Endothelial cell of umbilical vein (primary cell): ENCODE measurements around the gene AP5Z1. TPM values are rescaled to one million over a fixed set of nuclear protein-coding genes. Genes with fewer than 3 reads are reported as not detected.

Experiments
- BruUV-seq: library from RNA; stranded (reverse); fragments of 400-500 nt; replicated peaks from 2 replicates; lab custom pipeline; 2021; lab: Mats Ljungman, UMichigan
- CTCF ChIA-PET: fragments of 300-600, 350-600 bp; sonication (Branson Sonifier 250); formaldehyde crosslinking; loops from one replicate; lab custom pipeline; 2021; ENCODE audit warnings: antibody characterized with exemption, inconsistent platforms; lab: Charles Lee
- POLR2A ChIA-PET: fragments of 300-600, 350-600 bp; sonication (Branson Sonifier 250); formaldehyde crosslinking; loops from one replicate; lab custom pipeline; 2021; ENCODE audit warnings: antibody characterized with exemption, inconsistent platforms; lab: Charles Lee
- DNase-seq: peaks from one replicate; pipeline ENCODE4 v3.0.0-alpha.2; 2011; ENCODE audit warnings: low read depth, low spot score
- FAIRE-seq: peaks from 2 replicates; lab custom pipeline; 2011; peaks lifted over from hg19 to GRCh38; lab: Jason Lieb, UNC
- H2AFZ ChIP-seq: 2 replicates; pipeline ENCODE4 v1.6.0; 2012; ENCODE audit warnings: low read depth, low read length, control low read depth, inconsistent platforms
- H3K27ac ChIP-seq: 2 replicates; pipeline ENCODE4 v1.5.1; 2011; ENCODE audit warnings: low read depth, mild to moderate bottlenecking, control low read depth, low read length, moderate library complexity; ENCODE audit not compliant: insufficient read depth
- H3K27me3 ChIP-seq, 2 experiments: 2 replicates each; pipeline versions ENCODE4 v1.6.0 to v1.6.1; 2011; ENCODE audit warnings: low read length in 2 of 2, mixed read lengths in 1 of 2; ENCODE audit not compliant: control insufficient read depth in 2 of 2, insufficient read depth in 2 of 2
- H3K36me3 ChIP-seq, 2 experiments: 2 replicates in 1 of 2; 3 replicates in 1 of 2; pipeline ENCODE4 v1.5.1; 2011; ENCODE audit warnings: low read length in 2 of 2, mild to moderate bottlenecking in 1 of 2, moderate library complexity in 1 of 2; ENCODE audit not compliant: control insufficient read depth in 2 of 2, insufficient read depth in 2 of 2; ENCODE audit errors: extremely low read depth in 1 of 2
- H3K4me1 ChIP-seq: 3 replicates; pipeline ENCODE4 v1.5.1; 2011; ENCODE audit warnings: mild to moderate bottlenecking, low read length; ENCODE audit not compliant: control insufficient read depth, insufficient read depth; ENCODE audit errors: extremely low read depth
- H3K4me2 ChIP-seq: 2 replicates; pipeline ENCODE4 v1.6.1; 2011; ENCODE audit warnings: low read length, control low read depth, mixed read lengths; ENCODE audit not compliant: insufficient read depth
- H3K4me3 ChIP-seq, 3 experiments: fragments of 200-600 bp in 1 of 3; sonication (generic), shearing (Covaris generic) in 1 of 3; replicated peaks in 1 of 3; 2 replicates each; pipeline ENCODE4 v1.5.1; 2011 to 2016; ENCODE audit warnings: control low read depth in 3 of 3, low read length in 3 of 3, mild to moderate bottlenecking in 2 of 3, inconsistent platforms in 1 of 3, low read depth in 1 of 3, moderate library complexity in 1 of 3; ENCODE audit not compliant: insufficient read depth in 1 of 3
- H3K79me2 ChIP-seq: 2 replicates; pipeline ENCODE4 v1.6.0; 2012; ENCODE audit warnings: low read length, inconsistent platforms; ENCODE audit not compliant: control insufficient read depth, insufficient read depth
- H3K9ac ChIP-seq: replicated peaks from 2 replicates; pipeline ENCODE3; 2011; ENCODE audit warnings: low read length, control low read depth; ENCODE audit not compliant: insufficient read depth; ENCODE audit errors: extremely low read depth
- H3K9me1 ChIP-seq: replicated peaks from 3 replicates; pipeline ENCODE4 v1.6.0; 2011; ENCODE audit warnings: mild to moderate bottlenecking, low read length; ENCODE audit not compliant: control insufficient read depth, insufficient read depth; ENCODE audit errors: extremely low read depth
- H3K9me3 ChIP-seq: replicated peaks from 2 replicates; pipeline ENCODE4 v1.5.1; 2012; ENCODE audit warnings: low read length, inconsistent platforms; ENCODE audit not compliant: control insufficient read depth, insufficient read depth
- H4K20me1 ChIP-seq: replicated peaks from 2 replicates; pipeline ENCODE3; 2011; ENCODE audit warnings: mild to moderate bottlenecking, low read length; ENCODE audit not compliant: control insufficient read depth, insufficient read depth; ENCODE audit errors: extremely low read depth
- EZH2 ChIP-seq: IDR thresholded peaks from 2 replicates; pipeline ENCODE4 v1.6.1; 2012; ENCODE audit warnings: borderline replicate concordance, low read depth, mild to moderate bottlenecking, moderate library complexity, low read length, inconsistent platforms; ENCODE audit not compliant: severe bottlenecking
- FOS ChIP-seq: IDR thresholded peaks from 2 replicates; pipeline ENCODE4 v1.6.1; 2011; ENCODE audit warnings: mild to moderate bottlenecking, low read length, moderate library complexity, borderline replicate concordance; ENCODE audit not compliant: insufficient read depth
- GATA2 ChIP-seq: IDR thresholded peaks from 2 replicates; pipeline ENCODE4 v1.7.0; 2011; ENCODE audit warnings: low read depth, mild to moderate bottlenecking, moderate library complexity, mixed read lengths, low read length; ENCODE audit not compliant: insufficient read length, insufficient read depth
- JUN ChIP-seq: IDR thresholded peaks from 2 replicates; pipeline ENCODE4 v1.6.1; 2011; ENCODE audit warnings: borderline replicate concordance, low read depth; ENCODE audit not compliant: insufficient read length, insufficient read depth
- MAX ChIP-seq: IDR thresholded peaks from 2 replicates; pipeline ENCODE4 v1.6.1; 2011; ENCODE audit not compliant: insufficient read depth, insufficient read length
- MYC ChIP-seq: IDR thresholded peaks from one replicate; pipeline ENCODE4 v1.6.1; 2011; ENCODE audit warnings: mild to moderate bottlenecking, low read depth, low read length
- POLR2A ChIP-seq: IDR thresholded peaks from 2 replicates; pipeline ENCODE4 v1.6.1; 2012; ENCODE audit warnings: low read depth, mild to moderate bottlenecking, control low read depth, low read length
- POLR2AphosphoS5 ChIP-seq: IDR thresholded peaks from 2 replicates; pipeline ENCODE4 v1.6.1; 2012; ENCODE audit warnings: low read depth, mild to moderate bottlenecking, control low read depth, low read length, moderate library complexity; ENCODE audit not compliant: insufficient read depth
- dilution Hi-C: fragments of 300-500 bp; cut with MboI; formaldehyde crosslinking; loops from one replicate; pipeline ENCODE4 v1.15.0; 2019; ENCODE audit warnings: low sequenced_read_pairs; ENCODE audit not compliant: extremely low pct_ligation_motif_present
- intact Hi-C: fragments of 100-400 bp; cut with micrococcal nuclease; formaldehyde crosslinking; loops from one replicate; pipeline ENCODE4 v1.10.0; 2022
- polyA plus RNA-seq, 4 experiments: library from polyadenylated mRNA; depleted of rRNA in 3 of 4; stranded (reverse) in 3 of 4; unstranded in 1 of 4; fragments of >200 nt; gene quantifications; 2 replicates each; pipeline versions ENCODE4 v1.2.1 to v1.2.3, GENCODE V29; 2011 to 2012; ENCODE audit warnings: missing spikeins in 1 of 4
- total RNA-seq: library from RNA; stranded (reverse); gene quantifications from 2 replicates; pipeline ENCODE4 v1.2.3, GENCODE V29; 2021
- TF ChIP-seq, protein P1 (sequence below), 2 donors: IDR thresholded peaks; 1 replicate in 1 of 2; 2 replicates in 1 of 2; pipeline ENCODE4 v1.5.1; 2011; ENCODE audit warnings: low read length in 2 of 2, mild to moderate bottlenecking in 2 of 2, moderate library complexity in 2 of 2, control low read depth in 1 of 2, inconsistent platforms in 1 of 2, low read depth in 1 of 2; ENCODE audit not compliant: insufficient read depth in 1 of 2; ENCODE audit errors: extremely low read depth in 1 of 2

AP5Z1 gene
- total and polyA plus RNA-seq, 2 donors (not counting 3 experiments of a cell fraction or from before 2014, with no cell fraction given) = 53.7 to 58.9 TPM

DNA sequence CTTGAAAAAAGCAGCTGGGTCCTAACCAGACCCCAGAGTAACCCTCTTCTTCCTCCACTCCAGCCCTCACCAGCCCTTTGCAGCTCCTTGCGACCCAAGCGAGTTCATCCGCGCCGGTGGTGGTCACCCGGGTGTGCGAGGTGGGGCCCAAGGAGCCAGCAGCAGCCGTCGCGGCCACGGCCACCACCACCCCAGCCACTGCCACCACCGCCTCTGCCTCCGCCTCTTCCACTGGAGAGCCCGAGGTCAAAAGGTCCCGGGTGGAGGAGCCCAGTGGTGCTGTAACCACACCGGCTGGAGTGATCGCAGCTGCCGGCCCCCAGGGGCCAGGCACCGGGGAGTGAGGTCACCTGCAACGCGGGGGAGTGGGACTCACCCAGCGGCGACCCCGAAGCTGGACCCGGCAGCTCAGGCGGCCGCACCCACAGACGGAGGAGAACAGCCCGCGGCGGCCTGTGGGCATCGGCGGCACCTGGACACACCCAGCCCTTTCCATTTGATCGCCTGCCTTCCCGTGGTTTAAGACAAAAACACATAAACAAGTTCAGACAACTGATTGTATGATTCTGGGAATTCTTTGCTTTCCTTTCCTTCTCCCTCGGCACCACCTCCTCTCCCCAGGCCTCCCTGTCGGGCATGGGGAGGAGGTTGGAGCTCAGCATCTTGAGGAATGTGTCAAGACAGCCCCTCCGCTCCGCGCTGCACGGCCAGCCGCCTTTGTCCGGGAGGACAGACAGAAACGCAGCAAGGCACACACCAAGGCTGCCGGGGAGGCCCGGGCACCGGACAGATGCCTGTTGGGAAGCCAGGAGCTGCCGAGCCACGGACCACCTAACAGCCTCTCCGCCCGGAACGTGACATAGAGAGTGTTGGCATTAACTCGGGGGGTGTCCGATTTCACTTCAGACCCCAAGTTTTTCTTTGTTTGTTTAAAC lies 13.0 kb upstream of the AP5Z1 start:
- no peaks in the 10 kb centered on the region for H3K9me3 ChIP-seq

More for the DNA sequence above, 13.0 kb upstream of the AP5Z1 start:
- FAIRE-seq (no peak), DNase-seq (no peak)
- Histone ChIP-seq H3K27ac (no peak overlapping the region), H3K79me2 (peaks cover 2% of the 10 kb centered on the region), H3K9me1 (no peaks in the 10 kb centered on the region), H3K4me3 (no peak overlapping the region), H3K9ac (no peak overlapping the region), H3K4me2 (no peak overlapping the region), H3K27me3 (no peaks in the 10 kb centered on the region), H3K4me1 (no peaks in the 10 kb centered on the region), H4K20me1 (no peaks in the 10 kb centered on the region), H2AFZ (no peak overlapping the region), H3K36me3 (peaks cover 13 to 48% of the 10 kb centered on the region in 2 experiments)
- intact Hi-C loops (no loop called here), dilution Hi-C loops (no loop called here)
- TF ChIP-seq JUN (no peak), MYC (no peak), FOS (no peak), EZH2 (no peak), MAX (no peak), GATA2 (no peak), POLR2A (no peak), POLR2AphosphoS5 (no peak)
- TF ChIP-seq, protein P1, sequence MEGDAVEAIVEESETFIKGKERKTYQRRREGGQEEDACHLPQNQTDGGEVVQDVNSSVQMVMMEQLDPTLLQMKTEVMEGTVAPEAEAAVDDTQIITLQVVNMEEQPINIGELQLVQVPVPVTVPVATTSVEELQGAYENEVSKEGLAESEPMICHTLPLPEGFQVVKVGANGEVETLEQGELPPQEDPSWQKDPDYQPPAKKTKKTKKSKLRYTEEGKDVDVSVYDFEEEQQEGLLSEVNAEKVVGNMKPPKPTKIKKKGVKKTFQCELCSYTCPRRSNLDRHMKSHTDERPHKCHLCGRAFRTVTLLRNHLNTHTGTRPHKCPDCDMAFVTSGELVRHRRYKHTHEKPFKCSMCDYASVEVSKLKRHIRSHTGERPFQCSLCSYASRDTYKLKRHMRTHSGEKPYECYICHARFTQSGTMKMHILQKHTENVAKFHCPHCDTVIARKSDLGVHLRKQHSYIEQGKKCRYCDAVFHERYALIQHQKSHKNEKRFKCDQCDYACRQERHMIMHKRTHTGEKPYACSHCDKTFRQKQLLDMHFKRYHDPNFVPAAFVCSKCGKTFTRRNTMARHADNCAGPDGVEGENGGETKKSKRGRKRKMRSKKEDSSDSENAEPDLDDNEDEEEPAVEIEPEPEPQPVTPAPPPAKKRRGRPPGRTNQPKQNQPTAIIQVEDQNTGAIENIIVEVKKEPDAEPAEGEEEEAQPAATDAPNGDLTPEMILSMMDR (IDR thresholded peaks at IDR 0.05; ENCODE audit: extremely low read depth in 1 of 2, insufficient read depth in 1 of 2, low read depth in 1 of 2, low read length in 2 of 2) = no peak
- POLR2A ChIA-PET = no interaction called here
- CTCF ChIA-PET = no interaction called here
- BruUV-seq = no TSS peak
